ENCODE results near the gene CACNB2. TPM values are rescaled to one million over a fixed set of nuclear protein-coding genes. Genes with fewer than 3 reads are reported as not detected.

Gene CACNB2
- total RNA-seq, 1 experiment from 2014 or later, result 3.2 TPM

DNA sequence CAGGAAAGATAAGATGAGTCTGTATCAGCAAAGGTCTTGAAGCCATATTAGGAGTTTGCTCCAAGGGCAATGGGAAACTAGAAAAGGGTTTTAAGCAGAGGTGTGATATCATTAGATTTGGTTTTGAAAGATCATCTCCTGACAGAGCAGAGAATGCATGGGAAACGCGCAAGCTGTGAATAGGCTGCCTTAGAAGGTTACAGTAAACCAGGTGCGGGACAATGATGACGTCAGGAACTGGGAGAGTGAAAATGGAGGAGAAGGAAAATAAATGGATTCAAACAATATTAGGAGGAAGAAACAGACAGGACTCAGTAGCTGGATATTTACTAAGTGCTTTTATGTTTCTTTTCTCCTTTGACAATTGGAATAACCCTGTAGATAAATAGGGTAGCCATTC, 50.6 kb downstream of the CACNB2 start:
- DNase-seq (ENCODE audit: low spot score) (no peak), ATAC-seq (no peak)
- H3K27me3 Mint-ChIP-seq (ENCODE audit: low read depth), result no peaks in the 10 kb centered on the region; the same call in 1 of the 2 replicates
- H3K27ac Mint-ChIP-seq, result no peak overlapping the region
- TF ChIP-seq FOXK1 (CRISPR knock-in tag; IDR thresholded peaks at IDR 0.05), result no peak
- TF ChIP-seq E2F5 (CRISPR knock-in tag; IDR thresholded peaks at IDR 0.05), result no peak
- POLR2A ChIA-PET, result no interaction called here
- no peaks in the 10 kb centered on the region for H3K36me3 Mint-ChIP-seq
- CTCF ChIA-PET, result no interaction called here
- 0 out of 2 replicates have a peak, but pooled peaks cover 3% of the 10 kb centered on the region for H3K4me1 Mint-ChIP-seq
- no peak overlapping the region for H3K4me3 Mint-ChIP-seq
- H3K9me3 Mint-ChIP-seq, result peaks cover 10% of the 10 kb centered on the region

DNA sequence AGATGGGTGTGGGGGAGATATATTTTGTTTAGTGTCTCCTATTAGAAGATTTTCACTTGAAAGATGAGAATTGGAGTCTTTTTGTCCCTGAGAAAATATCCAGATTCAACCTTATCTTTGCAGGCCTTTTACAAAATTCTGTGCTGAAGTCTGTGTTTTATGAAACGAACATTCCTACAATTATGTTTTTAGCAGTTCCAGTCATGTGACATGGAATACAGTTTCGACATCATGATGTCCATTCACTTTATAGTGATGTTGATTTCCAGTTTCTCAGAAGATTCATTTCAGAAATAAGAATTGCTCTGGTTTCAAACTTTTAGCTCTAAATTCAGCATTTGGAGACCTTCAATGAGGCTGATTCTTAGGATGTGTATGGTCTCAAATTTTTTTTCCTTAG, 54.4 kb downstream of the CACNB2 start:
- DNase-seq (ENCODE audit: low spot score) (no peak), ATAC-seq (no peak)
- Mint-ChIP-seq H3K4me3 (no peak overlapping the region), H3K4me1 (peaks cover 17% of the 10 kb centered on the region), H3K27ac (no peak overlapping the region), H3K36me3 (no peaks in the 10 kb centered on the region), H3K9me3 (peaks cover 6% of the 10 kb centered on the region), H3K27me3 (ENCODE audit: low read depth) (no peaks in the 10 kb centered on the region; the same call in 1 of the 2 replicates)
- POLR2A ChIA-PET, result no interaction called here
- no peak for TF ChIP-seq FOXP1 (CRISPR knock-in tag; IDR thresholded peaks at IDR 0.05; ENCODE audit: borderline replicate concordance)
- no peak for TF ChIP-seq ATF1 (CRISPR knock-in tag; IDR thresholded peaks at IDR 0.05)
- no peak for TF ChIP-seq NFYB (CRISPR knock-in tag; conservative IDR thresholded peaks at IDR 0.05; ENCODE audit: low read depth)
- no peak for TF ChIP-seq FOXJ3 (CRISPR knock-in tag; IDR thresholded peaks at IDR 0.05; ENCODE audit: borderline replicate concordance)
- TF ChIP-seq, protein P1, sequence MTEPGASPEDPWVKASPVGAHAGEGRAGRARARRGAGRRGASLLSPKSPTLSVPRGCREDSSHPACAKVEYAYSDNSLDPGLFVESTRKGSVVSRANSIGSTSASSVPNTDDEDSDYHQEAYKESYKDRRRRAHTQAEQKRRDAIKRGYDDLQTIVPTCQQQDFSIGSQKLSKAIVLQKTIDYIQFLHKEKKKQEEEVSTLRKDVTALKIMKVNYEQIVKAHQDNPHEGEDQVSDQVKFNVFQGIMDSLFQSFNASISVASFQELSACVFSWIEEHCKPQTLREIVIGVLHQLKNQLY (CRISPR knock-in tag; IDR thresholded peaks at IDR 0.05), result no peak
- CTCF ChIA-PET, result no interaction called here

DNA sequence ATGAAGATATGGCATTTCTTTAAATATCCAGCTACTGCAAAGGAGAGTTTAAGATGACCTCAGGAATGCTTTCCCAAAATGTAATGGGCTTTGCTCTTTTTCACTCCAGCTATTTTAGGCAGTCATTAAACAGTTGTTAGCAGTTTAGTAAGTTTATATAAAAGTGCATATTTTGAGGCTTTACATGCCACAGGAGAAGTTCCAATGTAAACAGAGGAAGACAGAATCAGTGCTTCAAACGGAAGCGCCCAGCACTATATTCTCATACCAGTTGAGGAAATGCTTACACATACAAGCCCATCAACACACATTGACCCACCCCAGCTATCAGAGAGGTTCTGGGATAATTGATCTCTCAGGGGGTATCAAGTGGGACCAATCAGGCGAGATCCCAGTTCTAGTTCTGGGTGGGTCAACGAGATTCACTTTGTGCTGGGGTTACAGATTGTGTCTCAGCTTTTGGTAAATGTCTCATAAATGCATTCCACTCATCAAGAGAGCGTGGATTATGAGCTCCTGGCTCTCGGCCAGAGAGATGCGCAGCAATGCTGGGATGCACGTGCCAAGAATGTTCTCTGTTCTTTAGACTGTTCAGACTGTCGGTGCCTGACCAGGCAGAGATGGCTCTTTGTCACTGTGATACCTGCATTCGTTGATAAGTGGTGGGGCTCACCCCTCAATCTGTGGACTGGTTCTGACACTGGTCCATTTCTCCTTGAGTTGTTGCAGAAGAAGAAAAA, 55.0 kb downstream of the CACNB2 start:
- ChIA-PET POLR2A (no interaction called here), CTCF (interaction anchor here (0.7 kb wide), 1 partner anchor 82 kb away, joined by 3 read pairs; no protein-coding TSS in a partner anchor)
- Mint-ChIP-seq H3K9me3 (peaks cover 6% of the 10 kb centered on the region), H3K27me3 (ENCODE audit: low read depth) (no peaks in the 10 kb centered on the region; the same call in 1 of the 2 replicates), H3K4me3 (no peak overlapping the region), H3K4me1 (peaks cover 17% of the 10 kb centered on the region), H3K36me3 (no peaks in the 10 kb centered on the region), H3K27ac (no peak overlapping the region)
- DNase-seq (ENCODE audit: low spot score), result no peak
- ATAC-seq, result no peak
- no peak for TF ChIP-seq FOXP1 (CRISPR knock-in tag; IDR thresholded peaks at IDR 0.05; ENCODE audit: borderline replicate concordance)
- no peak for TF ChIP-seq ZNF121 (CRISPR knock-in tag; IDR thresholded peaks at IDR 0.05)
- no peak for TF ChIP-seq ETV6 (CRISPR knock-in tag; IDR thresholded peaks at IDR 0.05)

DNA sequence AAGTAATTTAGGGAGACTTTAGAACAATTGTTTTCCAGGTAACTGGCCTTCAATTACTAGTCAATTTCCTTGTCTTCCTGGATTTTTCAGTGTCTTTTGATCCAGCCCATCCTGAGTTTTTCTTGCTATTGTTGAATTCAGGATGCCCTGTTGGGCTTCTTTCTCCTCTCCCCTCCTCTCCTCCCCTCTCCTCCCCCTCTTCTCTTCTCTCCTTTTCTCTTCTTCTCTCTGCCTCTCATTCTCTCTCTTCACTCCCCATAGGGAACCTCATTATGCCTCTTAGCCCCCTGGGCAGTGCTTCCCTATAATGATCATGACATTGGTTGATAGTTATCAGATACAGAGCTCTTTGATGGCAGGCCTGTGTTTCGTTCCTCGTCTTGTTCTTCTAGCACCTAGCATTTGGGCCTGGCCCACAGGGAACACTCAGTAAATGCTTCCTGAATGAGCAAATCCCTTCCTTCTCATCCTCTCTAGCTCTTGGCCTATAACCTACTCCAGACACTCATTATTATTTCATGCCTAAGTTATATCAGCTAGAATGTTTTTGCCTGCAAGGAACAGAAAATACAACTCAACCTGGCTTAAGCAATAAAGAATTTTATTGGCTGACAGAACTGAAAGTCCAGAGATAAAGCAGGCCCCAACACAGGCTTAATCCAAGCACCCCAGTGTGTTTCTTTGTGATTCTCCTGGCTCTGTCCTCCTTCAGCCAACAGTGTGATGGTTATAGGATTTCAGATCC, 56.8 kb downstream of the CACNB2 start:
- ATAC-seq (peak; percentile 68), DNase-seq (ENCODE audit: low spot score) (no peak)
- no peak overlapping the region for H3K4me3 Mint-ChIP-seq
- H3K27me3 Mint-ChIP-seq (ENCODE audit: low read depth), result no peaks in the 10 kb centered on the region
- H3K36me3 Mint-ChIP-seq, result no peaks in the 10 kb centered on the region
- peaks cover 17% of the 10 kb centered on the region for H3K4me1 Mint-ChIP-seq
- ChIA-PET POLR2A (no interaction called here), CTCF (no interaction called here)
- H3K27ac Mint-ChIP-seq, result peak overlapping the region; percentile 89
- peak; percentile 49; the same call in 1 of the 2 replicates for TF ChIP-seq ZNF423 (CRISPR knock-in tag; IDR thresholded peaks at IDR 0.05)
- no peak for TF ChIP-seq ETV6 (CRISPR knock-in tag; IDR thresholded peaks at IDR 0.05)
- H3K9me3 Mint-ChIP-seq, result no peaks in the 10 kb centered on the region

DNA sequence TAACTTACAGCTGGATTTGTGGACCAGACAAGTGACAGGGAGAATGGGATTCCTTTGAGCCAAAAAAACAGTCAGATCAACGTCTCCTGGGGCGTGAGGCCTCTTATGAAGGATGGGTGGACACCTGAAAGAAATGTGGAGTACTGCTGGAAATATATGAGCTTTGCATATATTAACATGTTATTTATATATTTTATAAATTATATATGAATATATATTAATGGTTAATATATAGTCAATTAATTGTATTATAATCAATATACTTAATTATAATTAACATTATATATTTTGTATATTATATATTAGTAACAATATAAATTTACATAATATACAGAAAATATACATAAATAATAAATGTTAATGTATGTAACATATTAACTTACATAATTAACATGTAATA, 57.5 kb downstream of the CACNB2 start:
- POLR2A ChIA-PET, result no interaction called here
- no peak for ATAC-seq
- Mint-ChIP-seq H3K27me3 (ENCODE audit: low read depth) (no peaks in the 10 kb centered on the region), H3K4me1 (peaks cover 17% of the 10 kb centered on the region), H3K9me3 (no peaks in the 10 kb centered on the region), H3K36me3 (no peaks in the 10 kb centered on the region), H3K27ac (no peak overlapping the region), H3K4me3 (no peak overlapping the region)
- TF ChIP-seq HMGA2 (CRISPR knock-in tag; IDR thresholded peaks at IDR 0.05) (peak; percentile 91), MYBL2 (CRISPR knock-in tag; IDR thresholded peaks at IDR 0.05) (no peak), ZNF317 (CRISPR knock-in tag; IDR thresholded peaks at IDR 0.05; ENCODE audit: borderline replicate concordance, low read depth) (no peak), CREB1 (CRISPR knock-in tag; IDR thresholded peaks at IDR 0.05) (no peak)
- CTCF ChIA-PET, result interaction anchor here (0.8 kb wide), 1 partner anchor 581 kb away, joined by 4 read pairs; no protein-coding TSS in a partner anchor
- DNase-seq (ENCODE audit: low spot score), result no peak
